Iris pigment epithelial cell (primary cell): ENCODE results near the gene MMP20.
A peak's percentile ranks its signal among the peaks of the same experiment; 100 is the strongest.

Experiments used
- DNase-seq: peaks from one replicate; pipeline ENCODE4 v3.0.0-alpha.2; 2011; ENCODE audit warnings: low read depth

Gene MMP20

GRCh38 chr11:102553835-102554282 lies 71.3 kb downstream of the MMP20 start:
- no peak for DNase-seq

- peak; percentile 28 for DNase-seq
Observed at GRCh38 chr11:102552447-102553194, 72.5 kb downstream of the MMP20 start.

- DNase-seq = no peak
Observed at GRCh38 chr11:102552020-102552419, 73.1 kb downstream of the MMP20 start.

- DNase-seq = no peak
Observed at GRCh38 chr11:102551169-102551781, 73.9 kb downstream of the MMP20 start.

- no peak for DNase-seq
Observed at GRCh38 chr11:102546923-102547471, 78.1 kb downstream of the MMP20 start.

- DNase-seq = no peak
Observed at GRCh38 chr11:102546427-102546826, 78.7 kb downstream of the MMP20 start.

GRCh38 chr11:102545701-102546100 lies 79.4 kb downstream of the MMP20 start:
- no peak for DNase-seq

- DNase-seq = no peak
Observed at GRCh38 chr11:102544594-102544993, 80.5 kb downstream of the MMP20 start.

- DNase-seq = no peak
Observed at GRCh38 chr11:102539567-102539966, 85.6 kb downstream of the MMP20 start.

- no peak for DNase-seq
Observed at GRCh38 chr11:102538932-102539331, 86.2 kb downstream of the MMP20 start.

GRCh38 chr11:102534261-102534872 lies 90.8 kb downstream of the MMP20 start:
- DNase-seq = no peak

- DNase-seq = peak; percentile 45
Observed at GRCh38 chr11:102530558-102530957, 94.6 kb downstream of the MMP20 start, which contains the start of gene MMP7. TSS of gene MMP7 (minus strand) at chr11:102530747. CDS start at chr11:102530700, 47 bp downstream.

- no peak for DNase-seq
Observed at GRCh38 chr11:102528618-102529017, 96.5 kb downstream of the MMP20 start.

GRCh38 chr11:102527684-102528083 lies 97.4 kb downstream of the MMP20 start:
- no peak for DNase-seq

- no peak for DNase-seq
Observed at GRCh38 chr11:102527041-102527440, 98.1 kb downstream of the MMP20 start.
